ENCODE measurements around the gene DCST1.

Gene DCST1

DNA sequence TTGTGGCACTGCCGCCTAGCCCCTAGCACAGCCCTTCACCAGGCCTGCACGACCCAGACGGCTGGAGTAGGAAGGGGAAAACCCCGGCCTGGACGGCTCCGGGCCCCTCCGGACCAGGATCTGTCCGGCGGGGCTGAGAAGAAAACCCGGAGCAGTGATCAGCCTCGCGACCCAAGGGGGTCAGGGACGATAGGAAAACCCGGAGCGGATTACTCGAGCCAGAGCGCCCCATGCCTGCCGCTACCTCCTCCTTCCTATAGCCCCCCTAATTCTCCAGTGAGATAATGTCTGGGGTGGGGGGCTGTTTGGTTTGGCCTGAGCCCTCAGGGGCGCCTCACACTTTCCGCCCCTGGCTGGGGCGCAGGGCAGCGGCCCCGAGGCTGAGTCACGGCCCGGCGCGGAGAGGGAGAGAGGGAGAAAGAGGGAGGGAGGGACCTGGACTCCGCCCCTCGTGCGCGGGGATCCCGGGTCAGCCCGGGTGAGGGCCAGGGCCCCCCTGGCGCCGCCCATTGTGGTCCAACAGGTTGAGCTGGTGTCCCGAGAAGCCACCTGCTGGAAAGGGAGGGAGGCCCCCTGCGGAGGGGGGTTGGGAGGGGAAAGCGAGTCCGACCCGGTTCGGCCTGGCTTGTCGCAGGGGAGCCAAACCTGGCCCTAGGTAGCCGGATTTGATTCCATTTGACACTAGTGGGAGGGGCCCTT, 32.7 kb upstream of the DCST1 start:
- DNase-seq (ENCODE audit: low read depth): peak; percentile 67

DNA sequence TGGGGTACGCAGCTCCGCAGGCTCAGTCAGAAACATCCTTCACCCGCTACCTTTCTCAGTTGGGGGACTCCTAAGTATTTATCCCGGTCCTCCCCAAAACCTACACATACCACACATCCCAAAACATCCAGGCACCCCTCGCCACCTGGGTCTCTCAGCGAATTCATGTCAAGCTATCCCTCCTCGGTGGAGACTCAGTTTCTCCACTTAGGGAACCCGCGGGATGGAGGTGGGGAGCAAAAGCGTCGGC, 32.3 kb upstream of the DCST1 start:
- no peak for DNase-seq (ENCODE audit: low read depth)

- peak; percentile 98 for DNase-seq (ENCODE audit: low read depth)
These were observed 31.8 kb upstream of the DCST1 start for GRCh38 chr1:155001675-155002463.

GRCh38 chr1:155002464-155003226, 31.0 kb upstream of the DCST1 start, which contains the start of gene ZBTB7B:
TSS of gene ZBTB7B (plus strand) at chr1:155002802. CDS start at chr1:155014661, 11,859 bp downstream.
- no peak for DNase-seq (ENCODE audit: low read depth)

GRCh38 chr1:155003227-155003765, 30.3 kb upstream of the DCST1 start:
- no peak for DNase-seq (ENCODE audit: low read depth)

- DNase-seq (ENCODE audit: low read depth): peak; percentile 69
These were observed 29.8 kb upstream of the DCST1 start for GRCh38 chr1:155003766-155004351.

DNA sequence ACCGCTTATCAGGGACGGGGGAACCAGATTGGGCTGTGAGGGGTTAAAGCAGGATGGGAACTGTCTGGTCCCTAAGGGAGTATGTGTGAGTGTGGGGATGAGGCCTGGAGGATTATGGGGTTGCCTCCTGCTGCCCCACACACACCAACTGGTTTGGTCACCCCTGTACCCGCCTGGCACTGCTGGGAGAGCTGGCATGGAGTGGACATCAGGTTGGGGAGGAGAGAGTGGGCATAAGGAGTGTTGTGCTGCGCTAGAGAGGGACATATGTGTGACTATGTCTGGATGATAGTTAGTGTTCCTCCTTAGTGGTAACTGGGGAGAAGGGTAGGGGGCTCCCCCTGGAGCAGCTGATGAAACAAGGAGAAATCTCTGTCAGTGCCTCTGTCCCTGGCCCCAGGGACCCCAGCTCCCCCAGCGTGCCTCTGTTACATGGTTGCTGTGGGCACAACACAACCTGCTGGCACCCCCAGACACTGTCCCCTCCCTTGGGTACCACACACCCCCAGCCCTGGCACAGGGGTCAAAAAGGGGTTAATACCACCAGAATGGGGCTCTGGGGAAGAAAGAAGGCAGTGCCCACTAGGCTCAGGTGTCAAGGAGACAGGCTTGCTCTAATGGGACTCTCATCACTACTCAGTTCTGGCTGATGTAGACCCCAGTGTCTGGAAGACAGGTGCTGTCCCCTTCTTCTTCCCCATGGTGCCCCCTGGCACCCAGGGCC, 29.1 kb upstream of the DCST1 start:
- DNase-seq (ENCODE audit: low read depth): no peak

DNA sequence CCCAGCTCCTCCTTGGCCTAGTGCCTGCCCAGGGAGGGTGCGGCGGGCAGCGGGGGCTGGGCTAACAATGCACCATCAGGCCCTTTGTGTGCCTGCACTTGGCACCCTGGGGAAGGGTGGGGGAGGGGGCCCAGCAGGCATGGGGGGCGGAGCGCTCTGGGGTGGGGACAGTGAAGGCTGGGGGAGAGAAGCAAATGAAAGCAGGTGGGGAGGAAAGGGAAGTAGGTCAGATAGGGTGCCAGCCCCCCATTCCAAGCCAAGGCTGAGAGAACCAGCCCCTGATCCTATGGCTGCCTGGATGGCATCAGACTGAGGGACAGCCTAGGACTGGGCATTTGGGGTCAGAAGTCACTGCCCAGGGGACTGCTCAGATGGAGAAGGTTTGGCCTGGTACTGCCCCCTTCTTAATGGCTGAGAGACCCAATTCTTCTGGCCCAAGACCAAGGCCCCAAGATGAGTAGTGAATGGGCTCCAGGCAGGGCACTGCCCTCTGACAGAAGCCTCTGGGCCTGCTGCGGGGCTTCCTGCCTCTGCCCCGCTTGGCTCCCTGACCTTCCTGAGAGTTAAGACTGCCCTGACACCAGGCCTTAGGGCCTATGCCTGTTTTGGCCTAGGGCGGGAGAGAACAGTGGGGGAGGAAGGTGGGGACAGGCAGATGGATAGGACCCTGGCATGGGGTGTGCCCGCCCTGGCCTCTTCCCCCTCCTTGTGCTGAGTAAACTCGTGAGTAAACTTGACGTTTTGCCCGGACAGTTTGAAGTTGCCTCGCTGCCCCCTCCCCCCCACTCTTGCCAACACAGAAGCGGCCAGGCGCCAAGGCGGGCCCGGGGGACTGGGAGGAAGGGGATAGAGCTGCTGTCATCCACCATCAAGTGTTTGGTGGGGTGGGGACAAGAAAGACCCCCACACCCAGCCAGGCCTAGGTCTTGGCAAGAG, 28.3 kb upstream of the DCST1 start:
- no peak for DNase-seq (ENCODE audit: low read depth)

- no peak for DNase-seq (ENCODE audit: low read depth)
These were observed 27.0 kb upstream of the DCST1 start for GRCh38 chr1:155006601-155007101.

GRCh38 chr1:155007251-155007828, 26.3 kb upstream of the DCST1 start:
- no peak for DNase-seq (ENCODE audit: low read depth)

- no peak for DNase-seq (ENCODE audit: low read depth)
These were observed 25.3 kb upstream of the DCST1 start for GRCh38 chr1:155008015-155008941.

DNA sequence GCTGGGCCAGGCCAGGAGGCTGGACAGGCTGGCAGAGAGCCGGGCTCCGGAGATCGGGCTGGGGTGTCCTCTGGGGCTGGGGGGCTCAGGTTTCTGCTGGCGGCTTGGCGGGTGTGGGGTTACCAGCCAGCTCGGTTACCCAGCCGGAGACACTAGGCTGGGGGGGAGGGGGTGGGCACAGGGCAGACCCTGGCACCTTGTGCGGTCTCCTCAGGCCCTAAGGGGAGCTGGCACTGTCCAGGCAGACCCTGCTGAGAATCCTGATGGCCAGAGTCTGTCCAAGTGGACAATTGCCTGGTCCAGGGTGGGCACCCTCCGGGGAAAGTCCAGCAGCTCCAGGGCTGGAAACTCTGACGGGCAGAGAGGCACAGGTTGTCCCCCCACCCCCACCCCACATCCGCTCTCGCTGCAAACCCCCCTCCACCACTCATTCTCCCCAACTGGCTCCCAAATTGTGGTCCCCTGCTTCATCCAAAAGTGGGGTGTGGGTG, 24.4 kb upstream of the DCST1 start:
- DNase-seq (ENCODE audit: low read depth): no peak

DNA sequence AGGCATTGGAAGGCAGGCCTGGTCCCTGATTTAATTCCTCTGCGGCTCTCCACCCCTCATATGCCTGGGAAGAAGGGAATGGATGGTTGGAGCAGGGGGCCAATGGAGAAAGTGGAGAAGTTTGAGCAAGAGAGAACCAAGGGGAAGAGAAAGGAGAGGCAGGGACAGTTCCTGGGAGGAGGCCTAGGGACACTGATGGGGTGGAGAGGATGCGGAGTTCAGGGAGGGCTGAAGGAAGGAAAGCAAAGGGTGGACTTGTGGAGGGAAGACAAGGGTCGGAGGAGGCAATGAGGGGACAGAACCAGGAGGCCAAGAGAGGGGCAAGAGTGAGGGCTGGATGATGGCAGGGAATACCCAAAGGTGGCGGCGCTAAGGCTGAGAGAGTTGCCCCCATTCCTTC, 23.9 kb upstream of the DCST1 start:
- no peak for DNase-seq (ENCODE audit: low read depth)

DNA sequence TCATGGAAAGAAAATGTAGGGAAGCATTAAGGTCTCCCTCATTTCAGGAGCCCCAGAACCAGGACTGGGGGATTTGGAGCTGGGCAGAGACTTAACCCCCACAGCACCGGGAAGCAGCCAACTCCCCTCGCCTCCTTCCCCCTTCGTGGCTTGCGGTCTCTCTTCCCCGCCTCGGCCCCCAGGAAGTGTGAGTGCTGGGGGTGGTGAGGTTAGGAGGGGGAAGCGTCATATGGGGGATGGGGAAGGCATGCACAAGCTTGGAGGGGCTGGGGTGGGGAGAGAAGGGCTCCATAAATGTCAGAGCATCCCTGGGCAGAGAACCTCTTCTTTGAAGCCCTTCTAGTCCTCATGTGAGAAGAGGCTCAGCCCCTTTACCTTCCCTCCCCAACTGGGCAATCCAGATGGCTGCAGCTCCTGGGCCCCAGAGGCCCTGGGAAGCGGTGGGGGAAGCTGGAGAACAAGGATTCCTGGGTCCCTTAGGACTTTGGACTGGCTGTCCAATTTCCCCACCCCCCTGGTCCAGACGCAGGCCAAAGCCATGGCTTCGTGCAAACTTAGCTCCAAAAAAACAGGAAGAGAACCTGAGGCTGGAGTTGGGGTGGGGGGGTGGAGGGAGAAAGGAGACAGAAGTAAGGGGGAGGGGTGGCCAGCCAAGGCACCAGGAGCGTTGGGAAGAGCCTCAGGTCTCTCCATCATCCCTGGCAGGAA, 23.3 kb upstream of the DCST1 start:
- no peak for DNase-seq (ENCODE audit: low read depth)

- no peak for DNase-seq (ENCODE audit: low read depth)
These were observed 22.6 kb upstream of the DCST1 start for GRCh38 chr1:155011004-155011416.

DNA sequence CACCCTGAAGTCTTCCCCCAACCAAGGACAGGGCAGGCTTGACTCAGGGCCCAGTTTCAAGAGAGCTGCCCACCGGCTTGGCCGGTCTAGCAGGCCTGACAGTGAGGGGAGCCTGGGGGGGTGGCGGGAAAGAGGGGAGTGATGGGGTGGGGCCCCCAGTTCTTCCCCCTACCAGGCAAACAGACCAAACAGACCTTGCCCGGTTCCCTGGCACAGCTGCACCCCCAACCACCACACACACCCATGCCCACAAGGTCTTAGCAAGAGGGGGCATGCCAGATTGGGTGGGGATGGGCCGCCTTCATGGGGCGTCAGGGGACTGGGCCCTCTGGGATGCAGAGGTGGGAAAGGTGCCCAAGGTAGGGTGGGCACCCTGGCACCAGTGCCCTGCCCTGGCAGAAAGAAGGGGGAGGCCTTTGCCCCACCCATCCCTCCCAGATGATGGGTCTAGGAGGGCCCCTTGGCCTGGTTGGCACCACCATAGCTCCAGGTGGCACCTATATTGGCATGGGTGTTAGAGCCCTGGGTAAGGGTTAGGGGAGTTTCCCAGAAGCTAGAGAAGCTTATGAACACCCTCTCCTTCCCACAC, 22.1 kb upstream of the DCST1 start:
- DNase-seq (ENCODE audit: low read depth): no peak

DNA sequence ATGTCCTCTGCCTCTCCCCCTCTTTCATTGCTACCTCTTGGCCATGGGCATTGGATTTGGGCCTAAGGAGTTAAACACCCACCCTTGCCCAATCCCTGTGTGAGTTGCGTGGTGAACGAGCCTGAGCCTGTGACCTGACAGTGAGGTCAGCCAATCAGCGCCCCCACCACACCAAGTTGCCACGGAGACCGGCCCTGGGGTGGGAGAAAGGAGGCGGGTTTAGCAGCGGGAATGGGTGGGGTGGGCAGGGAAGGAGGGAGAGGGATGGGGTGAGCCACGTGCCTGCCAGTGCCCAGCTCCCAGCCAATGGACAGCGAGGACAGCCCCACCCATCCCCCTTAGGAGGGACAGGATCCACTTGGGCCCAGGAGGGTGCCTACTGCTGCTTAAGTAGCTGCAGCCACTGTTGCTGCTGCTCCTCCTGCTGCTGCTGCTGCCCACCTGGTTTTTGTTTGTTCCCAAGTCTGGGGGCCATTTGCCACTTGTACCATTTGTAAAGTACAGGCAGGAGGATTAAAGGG, 21.5 kb upstream of the DCST1 start:
- DNase-seq (ENCODE audit: low read depth): peak; percentile 77
